Measurements from ENCODE around the gene GIPR.

GIPR gene

DNA sequence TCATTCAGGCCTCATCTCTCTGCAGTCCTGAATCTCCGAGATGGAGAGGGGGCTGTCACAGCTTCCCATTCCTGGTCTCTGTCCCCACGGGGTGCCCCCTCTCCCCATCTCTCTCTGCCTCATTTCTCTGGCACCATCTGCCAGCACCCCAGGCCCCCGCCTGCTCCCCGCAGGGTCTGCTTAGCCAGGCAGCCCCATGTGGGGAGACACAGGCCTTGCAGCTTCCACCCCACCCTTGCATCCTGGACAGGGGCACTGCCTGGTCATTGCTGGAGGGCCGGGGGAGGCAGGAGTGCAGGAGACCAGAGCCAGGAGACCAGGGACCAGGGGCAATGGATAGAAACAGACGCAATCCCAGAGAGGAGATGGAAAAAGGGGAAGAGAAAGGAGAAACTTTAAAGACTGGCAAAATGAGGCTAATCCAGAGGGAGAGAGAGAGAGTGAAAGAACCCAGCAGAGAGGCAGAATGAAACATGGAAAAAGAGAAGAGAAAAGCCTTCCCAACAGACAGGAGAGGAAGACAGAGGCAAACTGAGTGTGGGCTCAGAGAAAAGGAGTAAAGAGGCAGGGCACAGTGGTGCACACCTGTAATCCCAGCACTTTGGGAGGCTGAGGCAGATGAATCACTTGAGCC, 8.8 kb upstream of the GIPR start:
- Histone ChIP-seq H3K27ac (ENCODE audit: low read depth, low read length) (no peak overlapping the region), H3K9me2 (replicated peaks; ENCODE audit: control insufficient read depth, low read length) (no peaks in the 10 kb centered on the region), H4K20me1 (ENCODE audit: control insufficient read depth, insufficient read depth, low read depth, low read length) (no peaks in the 10 kb centered on the region), H3K4me3 (ENCODE audit: low read length) (no peak overlapping the region), H3K79me2 (ENCODE audit: control insufficient read depth, low read length) (no peaks in the 10 kb centered on the region), H3K27me3 (ENCODE audit: control insufficient read depth, low read length) (peaks cover 6% of the 10 kb centered on the region), H3K36me3 (ENCODE audit: control insufficient read depth, low read length) (no peaks in the 10 kb centered on the region), H3K9me3 (ENCODE audit: control insufficient read depth, insufficient read depth, low read length) (no peaks in the 10 kb centered on the region), H3K4me2 (ENCODE audit: low read length) (no peak overlapping the region), H3K4me1 (ENCODE audit: control insufficient read depth, low read length) (peaks cover 4% of the 10 kb centered on the region), H3F3A (ENCODE audit: control insufficient read depth, insufficient read depth) (no peaks in the 10 kb centered on the region)
- TF ChIP-seq, protein P1, sequence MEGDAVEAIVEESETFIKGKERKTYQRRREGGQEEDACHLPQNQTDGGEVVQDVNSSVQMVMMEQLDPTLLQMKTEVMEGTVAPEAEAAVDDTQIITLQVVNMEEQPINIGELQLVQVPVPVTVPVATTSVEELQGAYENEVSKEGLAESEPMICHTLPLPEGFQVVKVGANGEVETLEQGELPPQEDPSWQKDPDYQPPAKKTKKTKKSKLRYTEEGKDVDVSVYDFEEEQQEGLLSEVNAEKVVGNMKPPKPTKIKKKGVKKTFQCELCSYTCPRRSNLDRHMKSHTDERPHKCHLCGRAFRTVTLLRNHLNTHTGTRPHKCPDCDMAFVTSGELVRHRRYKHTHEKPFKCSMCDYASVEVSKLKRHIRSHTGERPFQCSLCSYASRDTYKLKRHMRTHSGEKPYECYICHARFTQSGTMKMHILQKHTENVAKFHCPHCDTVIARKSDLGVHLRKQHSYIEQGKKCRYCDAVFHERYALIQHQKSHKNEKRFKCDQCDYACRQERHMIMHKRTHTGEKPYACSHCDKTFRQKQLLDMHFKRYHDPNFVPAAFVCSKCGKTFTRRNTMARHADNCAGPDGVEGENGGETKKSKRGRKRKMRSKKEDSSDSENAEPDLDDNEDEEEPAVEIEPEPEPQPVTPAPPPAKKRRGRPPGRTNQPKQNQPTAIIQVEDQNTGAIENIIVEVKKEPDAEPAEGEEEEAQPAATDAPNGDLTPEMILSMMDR (IDR thresholded peaks at IDR 0.05; ENCODE audit: low read depth, low read length, poor library complexity, severe bottlenecking): no peak
- no peak for TF ChIP-seq EZH2phosphoT487 (IDR thresholded peaks at IDR 0.05; ENCODE audit: borderline replicate concordance, low read length)

DNA sequence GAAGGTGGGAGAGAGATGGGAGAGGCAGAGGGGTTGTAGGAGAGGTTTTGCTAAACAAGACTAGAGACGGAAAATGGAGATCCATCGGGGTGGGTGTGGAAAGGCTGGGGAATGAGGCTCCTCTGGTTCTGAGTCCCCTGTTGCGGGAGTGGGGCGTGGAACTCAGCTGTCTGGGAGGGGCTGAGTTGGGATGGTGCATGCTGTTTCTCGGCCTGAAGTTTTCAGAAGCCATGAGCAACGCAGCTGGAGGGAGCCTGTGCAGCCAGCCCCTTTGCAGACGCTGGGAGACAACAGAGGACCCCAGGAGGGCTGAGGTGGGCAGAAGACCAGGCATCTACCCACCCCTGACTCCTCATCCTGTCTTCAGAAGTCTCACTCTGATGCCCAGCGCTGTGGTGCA, 7.4 kb upstream of the GIPR start:
- Histone ChIP-seq H3K9me3 (ENCODE audit: control insufficient read depth, insufficient read depth, low read length) (no peaks in the 10 kb centered on the region), H3F3A (ENCODE audit: control insufficient read depth, insufficient read depth) (no peaks in the 10 kb centered on the region), H3K4me1 (ENCODE audit: control insufficient read depth, low read length) (peaks cover 8% of the 10 kb centered on the region), H3K36me3 (ENCODE audit: control insufficient read depth, low read length) (no peaks in the 10 kb centered on the region), H4K20me1 (ENCODE audit: control insufficient read depth, insufficient read depth, low read depth, low read length) (no peaks in the 10 kb centered on the region), H3K4me2 (ENCODE audit: low read length) (no peak overlapping the region), H3K27me3 (ENCODE audit: control insufficient read depth, low read length) (peaks cover 6% of the 10 kb centered on the region), H3K9me2 (replicated peaks; ENCODE audit: control insufficient read depth, low read length) (no peaks in the 10 kb centered on the region), H3K27ac (ENCODE audit: low read depth, low read length) (no peak overlapping the region), H3K79me2 (ENCODE audit: control insufficient read depth, low read length) (no peaks in the 10 kb centered on the region), H3K4me3 (ENCODE audit: low read length) (no peak overlapping the region)
- TF ChIP-seq, protein P1 (IDR thresholded peaks at IDR 0.05; ENCODE audit: low read depth, low read length, poor library complexity, severe bottlenecking): no peak
- no peak for TF ChIP-seq EZH2phosphoT487 (IDR thresholded peaks at IDR 0.05; ENCODE audit: borderline replicate concordance, low read length)

GRCh38 chr19:45663800-45664199, 4.2 kb upstream of the GIPR start:
- H3K9me2 ChIP-seq (replicated peaks; ENCODE audit: control insufficient read depth, low read length): no peaks in the 10 kb centered on the region
- H3K79me2 ChIP-seq (ENCODE audit: control insufficient read depth, low read length): no peaks in the 10 kb centered on the region
- H3K4me1 ChIP-seq (ENCODE audit: control insufficient read depth, low read length): peaks cover 24% of the 10 kb centered on the region
- no peak overlapping the region for H3K27ac ChIP-seq (ENCODE audit: low read depth, low read length)
- no peak overlapping the region for H3K4me2 ChIP-seq (ENCODE audit: low read length)
- H3K9me3 ChIP-seq (ENCODE audit: control insufficient read depth, insufficient read depth, low read length): no peaks in the 10 kb centered on the region
- TF ChIP-seq, protein P1 (IDR thresholded peaks at IDR 0.05; ENCODE audit: low read depth, low read length, poor library complexity, severe bottlenecking): no peak
- TF ChIP-seq EZH2phosphoT487 (IDR thresholded peaks at IDR 0.05; ENCODE audit: borderline replicate concordance, low read length): no peak
- peaks cover 5% of the 10 kb centered on the region for H3K27me3 ChIP-seq (ENCODE audit: control insufficient read depth, low read length)
- peaks cover 6% of the 10 kb centered on the region; the same call in 1 of the 2 replicates for H3F3A ChIP-seq (ENCODE audit: control insufficient read depth, insufficient read depth)
- no peak overlapping the region for H3K4me3 ChIP-seq (ENCODE audit: low read length)
- H3K36me3 ChIP-seq (ENCODE audit: control insufficient read depth, low read length): no peaks in the 10 kb centered on the region
- H4K20me1 ChIP-seq (ENCODE audit: control insufficient read depth, insufficient read depth, low read depth, low read length): no peaks in the 10 kb centered on the region

Measured in DOHH2 (cell line).